NT2/D1 (cell line): ENCODE results near the gene CKS1B.

Experiments
- SUZ12 ChIP-seq: IDR thresholded peaks from 2 replicates; pipeline ENCODE4 v1.6.1; 2011; ENCODE audit not compliant: insufficient read length, insufficient read depth; ENCODE audit errors: extremely low read depth
- YY1 ChIP-seq: IDR thresholded peaks from 2 replicates; pipeline ENCODE4 v1.6.1; 2011; ENCODE audit not compliant: insufficient read length, insufficient read depth

DNA sequence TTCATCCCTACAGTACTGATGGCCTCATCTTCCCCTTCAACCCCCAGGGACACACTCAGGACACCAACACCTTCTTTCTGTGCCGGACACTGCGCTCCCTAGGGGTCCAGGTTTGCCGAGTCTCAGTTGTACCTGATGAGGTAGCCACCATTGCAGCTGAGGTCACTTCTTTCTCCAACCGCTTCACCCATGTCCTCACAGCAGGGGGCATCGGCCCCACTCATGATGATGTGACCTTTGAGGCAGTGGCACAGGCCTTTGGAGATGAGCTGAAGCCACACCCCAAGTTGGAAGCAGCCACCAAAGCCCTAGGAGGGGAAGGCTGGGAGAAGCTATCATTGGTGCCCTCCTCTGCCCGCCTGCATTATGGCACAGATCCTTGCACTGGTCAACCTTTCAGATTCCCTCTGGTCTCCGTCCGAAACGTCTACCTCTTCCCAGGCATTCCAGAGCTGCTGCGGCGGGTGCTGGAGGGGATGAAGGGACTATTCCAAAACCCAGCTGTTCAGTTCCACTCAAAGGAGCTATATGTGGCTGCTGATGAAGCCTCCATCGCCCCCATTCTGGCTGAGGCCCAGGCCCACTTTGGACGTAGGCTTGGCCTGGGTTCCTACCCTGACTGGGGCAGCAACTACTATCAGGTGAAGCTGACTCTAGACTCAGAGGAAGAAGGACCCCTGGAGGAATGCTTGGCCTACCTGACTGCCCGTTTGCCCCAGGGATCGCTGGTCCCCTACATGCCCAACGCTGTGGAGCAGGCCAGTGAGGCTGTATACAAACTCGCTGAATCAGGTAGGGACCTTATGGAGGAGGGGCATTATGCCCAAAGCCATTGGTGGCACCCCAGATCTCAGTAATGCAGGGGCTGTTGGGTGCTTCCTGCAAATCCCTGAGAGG lies 13.8 kb downstream of the CKS1B start:
- TF ChIP-seq YY1 (no peak), SUZ12 (no peak)
